IPS DF 4.7 (cell line): Measurements from ENCODE around the gene UNC93B1.
"Not testable (repeated sequence)": the region's sequence is repeated elsewhere in the genome, so short reads cannot be mapped to it uniquely, and the experiment has no call there.

Source experiments
- DNase-seq: peaks from one replicate; pipeline ENCODE4 v3.0.0-alpha.2; 2013; ENCODE audit warnings: low spot score; ENCODE audit errors: extremely low read depth

Gene UNC93B1

GRCh38 chr11:68010090-68011041 lies 6.5 kb upstream of the UNC93B1 start, which contains the start of gene ALDH3B1:
Gene ALDH3B1, plus strand, starts transcription at chr11:68010327. Its CDS starts 4,971 bp downstream, at chr11:68015298.
- DNase-seq, result no peak

- no peak for DNase-seq
Observed at GRCh38 chr11:68009391-68010089, 5.6 kb upstream of the UNC93B1 start.

- no peak for DNase-seq
Observed at GRCh38 chr11:68008381-68009337, 4.8 kb upstream of the UNC93B1 start.

GRCh38 chr11:68007498-68008380 lies 3.8 kb upstream of the UNC93B1 start:
- no peak for DNase-seq

- DNase-seq, result no peak
Observed at GRCh38 chr11:68006606-68007166, 2.8 kb upstream of the UNC93B1 start.

GRCh38 chr11:68004551-68005335 lies 846 bp upstream of the UNC93B1 start:
- DNase-seq, result no peak

- DNase-seq, result no peak
Observed at GRCh38 chr11:68002938-68003845, 705 bp downstream of the UNC93B1 start.

GRCh38 chr11:68002575-68002937 lies 1.3 kb downstream of the UNC93B1 start:
- DNase-seq, result no peak

- no peak for DNase-seq
Observed at GRCh38 chr11:67999704-68000103, 4.2 kb downstream of the UNC93B1 start.

GRCh38 chr11:67999201-67999629 lies 4.7 kb downstream of the UNC93B1 start:
- DNase-seq, result no peak

- DNase-seq, result no peak
Observed at GRCh38 chr11:67998150-67999045, 5.5 kb downstream of the UNC93B1 start.

- no peak for DNase-seq
Observed at GRCh38 chr11:67997475-67997921, 6.4 kb downstream of the UNC93B1 start.

GRCh38 chr11:67996622-67997474 lies 7.0 kb downstream of the UNC93B1 start:
- DNase-seq, result no peak

- no peak for DNase-seq
Observed at GRCh38 chr11:67996051-67996450, 7.8 kb downstream of the UNC93B1 start.

- DNase-seq, result not testable (repeated sequence)
Observed at GRCh38 chr11:67995579-67995978, 8.3 kb downstream of the UNC93B1 start.

- DNase-seq, result not testable (repeated sequence)
Observed at GRCh38 chr11:67995129-67995528, 8.8 kb downstream of the UNC93B1 start.
